ENCODE measurements around the gene MYH11. TPM values are rescaled to one million over a fixed set of nuclear protein-coding genes. Genes with fewer than 3 reads are reported as not detected.

MYH11 gene
- polyA plus RNA-seq, 1 donor from 2014 or later: not detected

DNA sequence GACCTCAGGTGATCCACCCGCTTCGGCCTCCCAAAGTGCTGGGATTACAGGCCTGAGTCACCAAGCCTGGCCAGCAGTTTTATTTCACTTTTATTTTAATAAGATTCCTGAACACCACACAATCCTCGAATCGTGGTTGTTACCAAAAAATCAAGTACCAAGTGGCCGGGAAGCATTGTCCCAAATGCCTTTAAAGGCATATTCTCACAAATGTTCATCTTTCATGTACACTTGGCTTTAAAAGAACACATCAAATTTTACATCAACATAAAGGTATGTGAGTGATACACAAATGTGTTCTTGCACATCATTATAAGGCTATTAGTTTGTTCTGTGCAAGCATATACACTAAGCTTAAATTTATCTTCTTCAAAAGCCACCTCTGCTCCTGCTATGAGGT is 8.1 kb upstream of the MYH11 start (continued):
- TF ChIP-seq, protein P1, sequence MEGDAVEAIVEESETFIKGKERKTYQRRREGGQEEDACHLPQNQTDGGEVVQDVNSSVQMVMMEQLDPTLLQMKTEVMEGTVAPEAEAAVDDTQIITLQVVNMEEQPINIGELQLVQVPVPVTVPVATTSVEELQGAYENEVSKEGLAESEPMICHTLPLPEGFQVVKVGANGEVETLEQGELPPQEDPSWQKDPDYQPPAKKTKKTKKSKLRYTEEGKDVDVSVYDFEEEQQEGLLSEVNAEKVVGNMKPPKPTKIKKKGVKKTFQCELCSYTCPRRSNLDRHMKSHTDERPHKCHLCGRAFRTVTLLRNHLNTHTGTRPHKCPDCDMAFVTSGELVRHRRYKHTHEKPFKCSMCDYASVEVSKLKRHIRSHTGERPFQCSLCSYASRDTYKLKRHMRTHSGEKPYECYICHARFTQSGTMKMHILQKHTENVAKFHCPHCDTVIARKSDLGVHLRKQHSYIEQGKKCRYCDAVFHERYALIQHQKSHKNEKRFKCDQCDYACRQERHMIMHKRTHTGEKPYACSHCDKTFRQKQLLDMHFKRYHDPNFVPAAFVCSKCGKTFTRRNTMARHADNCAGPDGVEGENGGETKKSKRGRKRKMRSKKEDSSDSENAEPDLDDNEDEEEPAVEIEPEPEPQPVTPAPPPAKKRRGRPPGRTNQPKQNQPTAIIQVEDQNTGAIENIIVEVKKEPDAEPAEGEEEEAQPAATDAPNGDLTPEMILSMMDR (IDR thresholded peaks at IDR 0.05; ENCODE audit: poor library complexity, severe bottlenecking): no peak
- TF ChIP-seq POLR2AphosphoS5 (IDR thresholded peaks at IDR 0.05) (no peak), MXI1 (conservative IDR thresholded peaks at IDR 0.05; ENCODE audit: poor library complexity, severe bottlenecking) (no peak)

DNA sequence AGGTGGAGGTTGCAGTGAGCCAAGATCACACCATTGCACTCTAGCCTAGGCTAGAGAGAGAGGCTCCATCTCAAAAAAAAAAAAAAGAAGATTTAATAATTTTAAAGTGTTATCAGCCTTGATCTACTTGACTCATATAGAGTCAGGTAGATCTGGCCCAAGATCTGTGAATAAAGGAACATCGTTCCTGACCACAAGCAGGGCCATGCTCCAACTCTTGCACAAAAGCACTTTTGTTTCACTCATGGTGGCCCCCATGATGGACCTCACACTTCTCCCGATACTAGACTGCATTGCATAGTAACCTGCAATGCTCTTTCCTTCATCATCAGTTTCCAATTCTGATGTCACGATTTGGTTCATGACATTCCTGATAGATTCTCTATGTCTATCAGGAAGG is 5.2 kb upstream of the MYH11 start:
- Histone ChIP-seq H3K79me2 (replicated peaks; ENCODE audit: insufficient read depth, low read length) (no peaks in the 10 kb centered on the region), H3K36me3 (ENCODE audit: insufficient read depth, low read length) (no peaks in the 10 kb centered on the region), H3K9ac (ENCODE audit: low read length) (no peak overlapping the region), H3K4me2 (ENCODE audit: low read length) (no peak overlapping the region), H4K20me1 (ENCODE audit: insufficient read depth) (no peaks in the 10 kb centered on the region), H2AFZ (ENCODE audit: low read depth, low read length) (no peak overlapping the region), H3K9me3 (ENCODE audit: low read length) (no peaks in the 10 kb centered on the region), H3K4me3 (ENCODE audit: low read length) (no peak overlapping the region), H3K27ac (ENCODE audit: low read length) (no peak overlapping the region), H3F3A (ENCODE audit: insufficient read depth, low read length, poor library complexity, severe bottlenecking) (no peaks in the 10 kb centered on the region), H3K27me3 (ENCODE audit: insufficient read depth, low read depth, low read length) (peaks cover 24% of the 10 kb centered on the region), H3K9me2 (ENCODE audit: insufficient read depth, low read length) (no peaks in the 10 kb centered on the region)
- TF ChIP-seq SMC3 (conservative IDR thresholded peaks at IDR 0.05; ENCODE audit: poor library complexity): no peak
- TF ChIP-seq EP300 (conservative IDR thresholded peaks at IDR 0.05; ENCODE audit: poor library complexity, severe bottlenecking): no peak
- TF ChIP-seq MXI1 (conservative IDR thresholded peaks at IDR 0.05; ENCODE audit: poor library complexity, severe bottlenecking): no peak
- TF ChIP-seq, protein P1 (IDR thresholded peaks at IDR 0.05; ENCODE audit: poor library complexity, severe bottlenecking): no peak
- TF ChIP-seq RAD21 (conservative IDR thresholded peaks at IDR 0.05): no peak

DNA sequence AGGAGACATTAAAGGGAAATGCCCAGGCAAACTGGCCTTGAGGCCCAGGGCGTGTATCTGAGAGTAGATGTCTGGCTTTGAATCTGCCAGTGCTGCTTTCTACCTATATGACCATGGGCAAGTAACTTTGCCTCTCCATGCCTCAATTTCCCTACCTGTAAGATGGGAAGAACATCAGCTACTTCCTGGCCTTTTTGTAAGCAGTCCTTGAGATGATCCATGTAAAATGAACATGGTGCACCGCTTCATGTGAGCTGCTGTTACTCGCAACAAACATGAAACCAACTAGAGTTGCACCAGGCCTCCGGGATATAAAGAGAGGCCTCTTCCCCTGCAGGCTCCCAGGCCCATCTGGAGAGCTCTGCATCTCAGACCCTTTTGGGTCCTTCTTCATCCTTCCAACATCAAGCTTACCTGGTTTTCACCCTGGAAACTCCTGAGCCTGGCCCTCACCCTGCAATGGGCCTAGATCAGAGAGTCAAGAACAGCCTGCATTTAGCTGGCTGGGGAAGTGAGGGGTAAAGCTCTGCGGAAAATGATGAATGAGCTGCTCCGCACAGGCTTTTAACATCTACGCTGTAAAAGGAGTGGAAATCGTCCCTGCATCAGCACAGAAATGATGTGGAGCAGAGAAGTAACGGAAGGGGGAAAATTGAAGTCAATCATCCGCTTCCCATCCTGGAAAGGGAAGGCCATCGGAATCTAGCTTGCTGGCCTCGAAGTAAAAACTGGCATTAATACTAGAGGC is 2.3 kb upstream of the MYH11 start:
- Histone ChIP-seq H3K9me2 (ENCODE audit: insufficient read depth, low read length) (no peaks in the 10 kb centered on the region), H3K9ac (ENCODE audit: low read length) (no peak overlapping the region), H2AFZ (ENCODE audit: low read depth, low read length) (no peak overlapping the region), H3K4me2 (ENCODE audit: low read length) (no peak overlapping the region), H3K27me3 (ENCODE audit: insufficient read depth, low read depth, low read length) (peaks cover 53% of the 10 kb centered on the region), H4K20me1 (ENCODE audit: insufficient read depth) (no peaks in the 10 kb centered on the region), H3K79me2 (replicated peaks; ENCODE audit: insufficient read depth, low read length) (no peaks in the 10 kb centered on the region), H3K36me3 (ENCODE audit: insufficient read depth, low read length) (no peaks in the 10 kb centered on the region), H3K9me3 (ENCODE audit: low read length) (no peaks in the 10 kb centered on the region), H3K27ac (ENCODE audit: low read length) (no peak overlapping the region), H3F3A (ENCODE audit: insufficient read depth, low read length, poor library complexity, severe bottlenecking) (no peaks in the 10 kb centered on the region), H3K4me3 (ENCODE audit: low read length) (no peak overlapping the region)
- TF ChIP-seq SMC3 (conservative IDR thresholded peaks at IDR 0.05; ENCODE audit: poor library complexity) (no peak), TAF1 (IDR thresholded peaks at IDR 0.05; ENCODE audit: low read depth) (no peak), POLR2AphosphoS5 (IDR thresholded peaks at IDR 0.05) (no peak), MXI1 (conservative IDR thresholded peaks at IDR 0.05; ENCODE audit: poor library complexity, severe bottlenecking) (no peak), RAD21 (conservative IDR thresholded peaks at IDR 0.05) (no peak), EZH2 (IDR thresholded peaks at IDR 0.05; ENCODE audit: borderline replicate concordance, insufficient read depth, low read length, poor library complexity, severe bottlenecking) (no peak)
- TF ChIP-seq, protein P2, sequence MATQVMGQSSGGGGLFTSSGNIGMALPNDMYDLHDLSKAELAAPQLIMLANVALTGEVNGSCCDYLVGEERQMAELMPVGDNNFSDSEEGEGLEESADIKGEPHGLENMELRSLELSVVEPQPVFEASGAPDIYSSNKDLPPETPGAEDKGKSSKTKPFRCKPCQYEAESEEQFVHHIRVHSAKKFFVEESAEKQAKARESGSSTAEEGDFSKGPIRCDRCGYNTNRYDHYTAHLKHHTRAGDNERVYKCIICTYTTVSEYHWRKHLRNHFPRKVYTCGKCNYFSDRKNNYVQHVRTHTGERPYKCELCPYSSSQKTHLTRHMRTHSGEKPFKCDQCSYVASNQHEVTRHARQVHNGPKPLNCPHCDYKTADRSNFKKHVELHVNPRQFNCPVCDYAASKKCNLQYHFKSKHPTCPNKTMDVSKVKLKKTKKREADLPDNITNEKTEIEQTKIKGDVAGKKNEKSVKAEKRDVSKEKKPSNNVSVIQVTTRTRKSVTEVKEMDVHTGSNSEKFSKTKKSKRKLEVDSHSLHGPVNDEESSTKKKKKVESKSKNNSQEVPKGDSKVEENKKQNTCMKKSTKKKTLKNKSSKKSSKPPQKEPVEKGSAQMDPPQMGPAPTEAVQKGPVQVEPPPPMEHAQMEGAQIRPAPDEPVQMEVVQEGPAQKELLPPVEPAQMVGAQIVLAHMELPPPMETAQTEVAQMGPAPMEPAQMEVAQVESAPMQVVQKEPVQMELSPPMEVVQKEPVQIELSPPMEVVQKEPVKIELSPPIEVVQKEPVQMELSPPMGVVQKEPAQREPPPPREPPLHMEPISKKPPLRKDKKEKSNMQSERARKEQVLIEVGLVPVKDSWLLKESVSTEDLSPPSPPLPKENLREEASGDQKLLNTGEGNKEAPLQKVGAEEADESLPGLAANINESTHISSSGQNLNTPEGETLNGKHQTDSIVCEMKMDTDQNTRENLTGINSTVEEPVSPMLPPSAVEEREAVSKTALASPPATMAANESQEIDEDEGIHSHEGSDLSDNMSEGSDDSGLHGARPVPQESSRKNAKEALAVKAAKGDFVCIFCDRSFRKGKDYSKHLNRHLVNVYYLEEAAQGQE (IDR thresholded peaks at IDR 0.05; ENCODE audit: borderline replicate concordance): no peak
- TF ChIP-seq, protein P1 (IDR thresholded peaks at IDR 0.05; ENCODE audit: poor library complexity, severe bottlenecking): no peak

All from neural cell (in vitro differentiated cells).